Lower lobe of right lung (tissue), 2 donors: ENCODE results near the gene ADCK1. TPM values are rescaled to one million over a fixed set of nuclear protein-coding genes. Genes with fewer than 3 reads are reported as not detected.
A peak's percentile ranks its signal among the peaks of the same experiment; 100 is the strongest.
"Not testable (repeated sequence)": the region's sequence is repeated elsewhere in the genome, so short reads cannot be mapped to it uniquely, and the experiment has no call there.

Experiments used
- ATAC-seq, 2 donors: fragments of 200-7000 bp; cut with Tn5 transposase; one replicate each; pipeline ENCODE4 v1.9.1; 2020 to 2022; ENCODE audit warnings: mild to moderate bottlenecking in 2 of 2, moderate library complexity in 2 of 2
- DNase-seq: peaks from one replicate; pipeline ENCODE4 v3.0.0-alpha.2; 2020
- H3K27ac ChIP-seq: fragments of 200-600 bp; one replicate; pipeline ENCODE4 v1.8.0; 2022
- H3K27me3 ChIP-seq: fragments of 200-600 bp; one replicate; pipeline ENCODE4 v1.8.0; 2022; ENCODE audit warnings: low read depth
- H3K36me3 ChIP-seq: fragments of 200-600 bp; one replicate; pipeline ENCODE4 v1.8.0; 2022; ENCODE audit warnings: mild to moderate bottlenecking
- H3K4me1 ChIP-seq: fragments of 200-600 bp; one replicate; pipeline ENCODE4 v1.8.0; 2022
- H3K4me3 ChIP-seq: fragments of 200-600 bp; one replicate; pipeline ENCODE4 v1.8.0; 2022; ENCODE audit warnings: mild to moderate bottlenecking
- H3K9me3 ChIP-seq: fragments of 200-600 bp; one replicate; pipeline ENCODE4 v1.8.0; 2022
- intact Hi-C: fragments of 100-400 bp; cut with DNase I; formaldehyde crosslinking; loops from one replicate; pipeline ENCODE4 v1.11.0; 2022
- total RNA-seq: library from RNA; stranded (reverse); fragmentation: NEBNext Ultra II Directional; extraction: Animal tissue kit (Norgen Biotek cat#: 25700); gene quantifications from one replicate; pipeline ENCODE4 v1.2.1, GENCODE V29; 2021
- TF ChIP-seq, protein P1 (sequence below): fragments of 200-600 bp; IDR thresholded peaks from one replicate; pipeline ENCODE4 v1.8.0; 2022; ENCODE audit warnings: antibody characterized with exemption, mild to moderate bottlenecking
- donor health status: DM: no; HTN: yes; CAD: no; lungs with severe emphysema.

The ADCK1 gene
- total RNA-seq, 1 donor from 2014 or later: 7.4 TPM

DNA sequence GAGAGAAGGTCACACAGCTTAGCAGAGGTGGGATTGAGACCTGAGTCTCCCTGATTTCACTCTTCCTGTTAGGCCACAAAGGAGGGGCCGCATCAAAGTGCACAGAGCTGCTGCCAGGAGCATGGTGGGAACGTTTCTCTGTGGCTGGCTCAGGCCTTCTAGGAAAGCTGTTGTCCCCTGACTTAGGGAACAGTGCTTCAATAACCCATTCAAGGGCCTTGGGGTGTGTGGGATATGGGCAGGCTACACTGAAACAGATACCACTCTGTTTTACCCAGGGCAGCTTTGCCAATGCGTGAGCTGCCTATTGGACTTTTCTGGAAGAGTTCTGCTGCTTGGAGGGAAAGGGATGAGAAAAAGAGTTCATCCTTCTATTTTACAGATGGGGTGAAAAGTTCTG is 110.0 kb downstream of the ADCK1 start:
- no peaks in the 10 kb centered on the region for H3K9me3 ChIP-seq
- no peaks in the 10 kb centered on the region for H3K27me3 ChIP-seq
- intact Hi-C loops: no loop called here
- H3K36me3 ChIP-seq: no peaks in the 10 kb centered on the region
- no peak overlapping the region for H3K4me3 ChIP-seq
- no peaks in the 10 kb centered on the region for H3K4me1 ChIP-seq
- TF ChIP-seq, protein P1, sequence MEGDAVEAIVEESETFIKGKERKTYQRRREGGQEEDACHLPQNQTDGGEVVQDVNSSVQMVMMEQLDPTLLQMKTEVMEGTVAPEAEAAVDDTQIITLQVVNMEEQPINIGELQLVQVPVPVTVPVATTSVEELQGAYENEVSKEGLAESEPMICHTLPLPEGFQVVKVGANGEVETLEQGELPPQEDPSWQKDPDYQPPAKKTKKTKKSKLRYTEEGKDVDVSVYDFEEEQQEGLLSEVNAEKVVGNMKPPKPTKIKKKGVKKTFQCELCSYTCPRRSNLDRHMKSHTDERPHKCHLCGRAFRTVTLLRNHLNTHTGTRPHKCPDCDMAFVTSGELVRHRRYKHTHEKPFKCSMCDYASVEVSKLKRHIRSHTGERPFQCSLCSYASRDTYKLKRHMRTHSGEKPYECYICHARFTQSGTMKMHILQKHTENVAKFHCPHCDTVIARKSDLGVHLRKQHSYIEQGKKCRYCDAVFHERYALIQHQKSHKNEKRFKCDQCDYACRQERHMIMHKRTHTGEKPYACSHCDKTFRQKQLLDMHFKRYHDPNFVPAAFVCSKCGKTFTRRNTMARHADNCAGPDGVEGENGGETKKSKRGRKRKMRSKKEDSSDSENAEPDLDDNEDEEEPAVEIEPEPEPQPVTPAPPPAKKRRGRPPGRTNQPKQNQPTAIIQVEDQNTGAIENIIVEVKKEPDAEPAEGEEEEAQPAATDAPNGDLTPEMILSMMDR: no peak
- H3K27ac ChIP-seq: no peak overlapping the region
- ATAC-seq (no peak), DNase-seq (no peak)

DNA sequence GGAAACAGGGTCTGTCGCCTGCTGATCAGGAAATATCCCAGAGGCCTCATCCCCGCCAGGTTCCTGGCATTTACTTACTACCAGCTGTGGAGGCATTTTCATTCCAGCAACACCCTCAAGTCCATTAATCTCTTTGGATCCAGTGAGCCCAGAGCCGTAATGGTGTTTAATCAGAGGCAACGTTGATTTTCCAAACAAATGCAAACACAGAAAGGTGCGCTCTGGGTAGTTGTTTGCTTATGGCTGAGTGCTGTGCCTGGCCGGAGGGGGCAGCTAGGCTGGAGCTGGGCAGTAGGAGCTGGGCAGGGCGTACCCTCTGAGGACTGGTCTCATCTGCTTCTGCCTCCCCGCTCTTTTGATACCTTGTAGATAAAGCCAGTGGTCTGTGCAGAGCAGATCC is 110.6 kb downstream of the ADCK1 start:
- H3K36me3 ChIP-seq: no peaks in the 10 kb centered on the region
- H3K27me3 ChIP-seq: no peaks in the 10 kb centered on the region
- intact Hi-C loops: no loop called here
- no peaks in the 10 kb centered on the region for H3K4me1 ChIP-seq
- no peak overlapping the region for H3K4me3 ChIP-seq
- H3K27ac ChIP-seq: no peak overlapping the region
- TF ChIP-seq, protein P1: no peak
- H3K9me3 ChIP-seq: no peaks in the 10 kb centered on the region
- DNase-seq: no peak
- no peak for ATAC-seq

- Histone ChIP-seq H3K27me3 (no peaks in the 10 kb centered on the region), H3K4me1 (no peaks in the 10 kb centered on the region), H3K4me3 (no peak overlapping the region), H3K9me3 (no peaks in the 10 kb centered on the region), H3K36me3 (no peaks in the 10 kb centered on the region), H3K27ac (no peak overlapping the region)
- ATAC-seq (peak in 1 of 2 donors; percentile 23), DNase-seq (no peak)
- intact Hi-C loops: no loop called here
- TF ChIP-seq, protein P1: no peak
Measured at GRCh38 chr14:77911356-77911755, 111.4 kb downstream of the ADCK1 start.

GRCh38 chr14:77912754-77913556 is 113.0 kb downstream of the ADCK1 start:
- no peak overlapping the region for H3K27ac ChIP-seq
- no peaks in the 10 kb centered on the region for H3K27me3 ChIP-seq
- H3K36me3 ChIP-seq: no peaks in the 10 kb centered on the region
- no peak for DNase-seq
- no peak overlapping the region for H3K4me3 ChIP-seq
- no peaks in the 10 kb centered on the region for H3K4me1 ChIP-seq
- TF ChIP-seq, protein P1: no peak
- no peak for ATAC-seq
- H3K9me3 ChIP-seq: no peaks in the 10 kb centered on the region
- intact Hi-C loops: no loop called here

GRCh38 chr14:77914073-77914721 is 114.3 kb downstream of the ADCK1 start:
- DNase-seq: no peak
- Histone ChIP-seq H3K27me3 (no peaks in the 10 kb centered on the region), H3K36me3 (no peaks in the 10 kb centered on the region), H3K4me3 (no peak overlapping the region), H3K4me1 (no peaks in the 10 kb centered on the region), H3K27ac (no peak overlapping the region), H3K9me3 (no peaks in the 10 kb centered on the region)
- intact Hi-C loops: no loop called here
- no peak for ATAC-seq
- TF ChIP-seq, protein P1: no peak

DNA sequence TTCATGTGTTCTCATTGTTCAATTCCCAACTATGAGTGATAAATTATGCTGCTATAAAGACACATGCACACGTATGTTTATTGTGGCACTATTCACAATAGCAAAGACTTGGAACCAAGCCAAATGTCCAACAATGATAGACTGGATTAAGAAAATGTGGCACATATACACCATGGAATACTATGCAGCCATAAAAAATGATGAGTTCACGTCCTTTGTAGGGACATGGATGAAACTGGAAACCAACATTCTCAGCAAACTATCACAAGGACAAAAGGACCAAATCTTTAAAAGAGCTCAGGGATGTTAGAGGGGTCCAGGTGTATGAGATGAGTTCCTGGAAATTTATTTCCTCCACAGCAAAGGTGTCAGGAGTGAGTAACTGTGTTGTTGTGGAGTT is 115.5 kb downstream of the ADCK1 start:
- DNase-seq, H3K36me3 ChIP-seq, ATAC-seq, H3K27ac ChIP-seq, H3K27me3 ChIP-seq, intact Hi-C loops, H3K9me3 ChIP-seq, H3K4me1 ChIP-seq, H3K4me3 ChIP-seq: not testable (repeated sequence)
